Heart left ventricle (tissue), 16 donors: Measurements from ENCODE around the gene SCOC. TPM values are rescaled to one million over a fixed set of nuclear protein-coding genes. Genes with fewer than 3 reads are reported as not detected.

Source experiments
- ATAC-seq, 4 donors: fragments of 200-7000 bp; cut with Tn5 transposase; one replicate each; pipeline ENCODE4 v1.9.1; 2020 to 2022; ENCODE audit warnings: moderate library complexity in 4 of 4, mild to moderate bottlenecking in 3 of 4, moderate number of reproducible peaks in 1 of 4
- DNase-seq, 5 donors: peaks; one replicate each; pipeline ENCODE4 v3.0.0-alpha.2; 2020
- H3K27ac ChIP-seq, 12 donors: fragments of 200-600 bp; sonication (generic) in 4 of 12; one replicate each; pipeline versions ENCODE4 v1.5.0 to v1.8.0; 2016 to 2022; ENCODE audit warnings: mild to moderate bottlenecking in 2 of 12
- H3K27me3 ChIP-seq, 9 donors: fragments of 200-600 bp; sonication (generic) in 2 of 9; one replicate each; pipeline versions ENCODE4 v1.5.1 to v1.8.0; 2016 to 2022; ENCODE audit warnings: mild to moderate bottlenecking in 3 of 9
- H3K36me3 ChIP-seq, 9 donors: fragments of 200-600 bp; sonication (generic) in 2 of 9; one replicate each; pipeline versions ENCODE4 v1.5.0 to v1.8.0; 2018 to 2022; ENCODE audit warnings: mild to moderate bottlenecking in 2 of 9
- H3K4me1 ChIP-seq, 12 donors: fragments of 200-600 bp; sonication (generic) in 4 of 12; one replicate each; pipeline versions ENCODE4 v1.5.0 to v1.8.0; 2016 to 2022; ENCODE audit warnings: mild to moderate bottlenecking in 3 of 12
- H3K4me3 ChIP-seq, 12 donors: fragments of 200-600 bp; sonication (generic) in 4 of 12; one replicate each; pipeline versions ENCODE4 v1.5.0 to v1.8.0; 2017 to 2022; ENCODE audit warnings: mild to moderate bottlenecking in 9 of 12, moderate library complexity in 4 of 12
- H3K9me3 ChIP-seq, 12 donors: fragments of 200-600 bp; sonication (generic) in 4 of 12; one replicate each; pipeline versions ENCODE4 v1.5.0 to v1.8.0; 2016 to 2022; ENCODE audit warnings: mild to moderate bottlenecking in 1 of 12
- CTCF ChIP-seq, 12 donors: fragments of 200-600 bp; sonication (generic) in 4 of 12; IDR thresholded peaks; one replicate each; pipeline versions ENCODE4 v1.5.0 to v1.8.0; 2018 to 2022; ENCODE audit warnings: antibody characterized with exemption in 12 of 12, mild to moderate bottlenecking in 5 of 12
- POLR2A ChIP-seq, 2 donors: fragments of 450-650 bp; IDR thresholded peaks; one replicate each; pipeline ENCODE4 v1.6.1; 2017; ENCODE audit warnings: antibody characterized with exemption in 2 of 2, mild to moderate bottlenecking in 2 of 2, moderate library complexity in 2 of 2
- WGBS, 4 donors: extraction: QIAGEN DNeasy Blood & Tissue Kit in 2 of 4; methylation state at CpG; one replicate each; pipeline versions ENCODE4 v1.1.5 to v1.1.7; 2013 to 2018; 5-methylcytosine and 5-hydroxymethylcytosine counted together
- intact Hi-C, 10 donors: fragments of 100-400 bp; cut with DNase I; formaldehyde crosslinking; loops; one replicate each; pipeline versions ENCODE4 v1.11.1 to v1.14.2; 2022
- polyA plus RNA-seq, 2 donors: library from polyadenylated mRNA; stranded (reverse); fragments of 200-250 nt; gene quantifications; one replicate each; pipeline ENCODE4 v1.2.3, GENCODE V29; 2013
- total RNA-seq, 9 donors: library from RNA; depleted of rRNA in 2 of 9; stranded (reverse); fragments of >200 nt in 2 of 9; fragmentation: NEBNext Ultra II Directional in 3 of 9; extraction: Animal tissue kit (Norgen Biotek cat#: 25700) in 3 of 9; gene quantifications; one replicate each; pipeline versions ENCODE4 v1.1.0 to v1.2.4, GENCODE V29; 2016 to 2023
- donor health status: ischemic (EF 13 %, LVEDD 7.1; RV severe dilation, severe dysfunction).
- donor health status: healthy with polysubstance abuse.
- donor health status: DM: no; HTN: yes; CAD: no.
- donor health status: DM: no; HTN: no; CAD: no.
- donor health status: ischemic (EF 25% LVEDD 6.9; RV normal size, moderate dysfunction).
- donor health status: ischemic (EF 25% LVEDD 5.7; RV mildly dilated, moderate dysfunction).
- donor health status: healthy.
- donor health status: DM: yes; HTN: yes; CAD: no.
- donor health status: ischemic (EF 35%, LVEDD 5.7; RV mildly dilated, moderate dysfunction).
- donor health status: nonischemic (EF 11% LVEDD 7.7; RV severe dilation, severe dysfunction).
- donor health status: DM: yes; HTN: yes; CAD: no.
- donor health status: PGD.
- donor health status: ischemic (EF 29% LVEDD 5.4; RV normal size, mild dysfunction).
- donor health status: nonischemic (EF 23%, LVEDD 6.1; RV moderate dilation, normal function).

The SCOC gene
- total and polyA plus RNA-seq, 11 donors, result 49.1 to 87.1 (median 70.3) TPM

GRCh38 chr4:140351093-140352075 lies 22.1 kb upstream of the SCOC start:
- H3K9me3 ChIP-seq, result no peaks in the 10 kb centered on the region
- TF ChIP-seq CTCF (IDR thresholded peaks at IDR 0.05) (no peak), POLR2A (IDR thresholded peaks at IDR 0.05) (no peak)
- no peak overlapping the region for H3K27ac ChIP-seq
- no peak overlapping the region for H3K4me3 ChIP-seq
- 78 to 86% (median 81%) methylated on average over 28 of the region's 28 CpGs for WGBS, 4 donors
- DNase-seq (no peak), ATAC-seq (no peak)
- no peaks in the 10 kb centered on the region for H3K4me1 ChIP-seq
- peaks cover 0 to 6% (median 0%) of the 10 kb centered on the region in 9 donors for H3K27me3 ChIP-seq
- intact Hi-C loops, result loop anchor here in 1 of 10 donors (10.0 kb wide), 1 partner anchor 503 kb away; no protein-coding TSS in a partner anchor
- H3K36me3 ChIP-seq, result no peaks in the 10 kb centered on the region

- peaks cover 0 to 6% (median 0%) of the 10 kb centered on the region in 9 donors for H3K27me3 ChIP-seq
- DNase-seq, result no peak
- no peak overlapping the region for H3K4me3 ChIP-seq
- no peaks in the 10 kb centered on the region for H3K9me3 ChIP-seq
- 84 to 88% (median 86%) methylated on average over 6 of the region's 6 CpGs for WGBS, 4 donors
- ATAC-seq, result no peak
- no peak overlapping the region for H3K27ac ChIP-seq
- H3K36me3 ChIP-seq, result no peaks in the 10 kb centered on the region
- intact Hi-C loops, result loop anchor here in 1 of 10 donors (10.0 kb wide), 1 partner anchor 501 kb away; no protein-coding TSS in a partner anchor
- H3K4me1 ChIP-seq, result no peaks in the 10 kb centered on the region
- no peak for TF ChIP-seq POLR2A (IDR thresholded peaks at IDR 0.05)
- no peak for TF ChIP-seq CTCF (IDR thresholded peaks at IDR 0.05)
Measured at GRCh38 chr4:140353786-140354185, 19.7 kb upstream of the SCOC start.

GRCh38 chr4:140355288-140355687 lies 18.2 kb upstream of the SCOC start:
- DNase-seq (no peak), ATAC-seq (no peak)
- Histone ChIP-seq H3K27ac (no peak overlapping the region), H3K27me3 (peaks cover 0 to 4% (median 0%) of the 10 kb centered on the region in 9 donors), H3K4me1 (no peaks in the 10 kb centered on the region), H3K9me3 (no peaks in the 10 kb centered on the region), H3K4me3 (no peak overlapping the region), H3K36me3 (no peaks in the 10 kb centered on the region)
- TF ChIP-seq POLR2A (IDR thresholded peaks at IDR 0.05), result no peak
- TF ChIP-seq CTCF (IDR thresholded peaks at IDR 0.05), result no peak
- intact Hi-C loops, result loop anchor here in 3 of 10 donors (5.0 to 10.0 kb wide), 3 partner anchors 257 to 500 kb away; no protein-coding TSS in a partner anchor
- WGBS, 4 donors, result 63 to 90% (median 81%) methylated on average over 1 of the region's 1 CpG

- Histone ChIP-seq H3K27ac (no peak overlapping the region), H3K4me3 (no peak overlapping the region), H3K27me3 (peaks cover 0 to 4% (median 0%) of the 10 kb centered on the region in 9 donors), H3K9me3 (no peaks in the 10 kb centered on the region), H3K36me3 (no peaks in the 10 kb centered on the region), H3K4me1 (no peaks in the 10 kb centered on the region)
- TF ChIP-seq POLR2A (IDR thresholded peaks at IDR 0.05) (no peak), CTCF (IDR thresholded peaks at IDR 0.05) (no peak)
- intact Hi-C loops, result loop anchor here in 4 of 10 donors (2.0 to 10.0 kb wide), 5 partner anchors 253 to 497 kb away; no protein-coding TSS in a partner anchor
- WGBS, 4 donors, result 73 to 80% (median 78%) methylated on average over 3 of the region's 3 CpGs
- no peak for ATAC-seq
- no peak for DNase-seq
Measured at GRCh38 chr4:140357868-140358267, 15.6 kb upstream of the SCOC start.
